Activated CD4-positive, alpha-beta memory T cell treated with anti-CD3 and anti-CD28 coated beads for 36 hours (primary cell): ENCODE measurements around the gene MAP4. TPM values are rescaled to one million over a fixed set of nuclear protein-coding genes. Genes with fewer than 3 reads are reported as not detected.
"Not testable (repeated sequence)": the region's sequence is repeated elsewhere in the genome, so short reads cannot be mapped to it uniquely, and the experiment has no call there.

Source experiments
- CTCF ChIA-PET: fragments of 350-600 bp; sonication (Branson Sonifier 250); formaldehyde crosslinking; loops from one replicate; lab custom pipeline; 2021; ENCODE audit warnings: antibody characterized with exemption, inconsistent platforms; lab: Charles Lee
- POLR2A ChIA-PET: fragments of 350-600 bp; sonication (Branson Sonifier 250); formaldehyde crosslinking; loops from one replicate; lab custom pipeline; 2021; ENCODE audit warnings: antibody characterized with exemption; lab: Charles Lee
- DNase-seq: peaks from one replicate; pipeline ENCODE4 v3.0.0-alpha.2; 2020
- H3K27ac Mint-ChIP-seq: one replicate; pipeline ENCODE4 v1.8.0; 2021; ENCODE audit warnings: mixed read lengths
- H3K27me3 Mint-ChIP-seq: one replicate; pipeline ENCODE4 v1.8.0; 2021; ENCODE audit warnings: mixed read lengths
- H3K36me3 Mint-ChIP-seq: one replicate; pipeline ENCODE4 v1.8.0; 2021; ENCODE audit warnings: mixed read lengths
- H3K4me1 Mint-ChIP-seq: one replicate; pipeline ENCODE4 v1.8.0; 2021; ENCODE audit warnings: low read depth, mixed read lengths
- H3K4me3 Mint-ChIP-seq: one replicate; pipeline ENCODE4 v1.8.0; 2021; ENCODE audit warnings: mild to moderate bottlenecking, mixed read lengths
- H3K9me3 Mint-ChIP-seq: one replicate; pipeline ENCODE4 v1.8.0; 2021; ENCODE audit warnings: mixed read lengths
- intact Hi-C: fragments of 100-400 bp; cut with micrococcal nuclease; formaldehyde crosslinking; loops from one replicate; pipeline ENCODE4 v1.15.1; 2023
- total RNA-seq, 2 experiments: library from RNA; stranded (reverse); gene quantifications; one replicate each; pipeline ENCODE4 v1.2.3, GENCODE V29; 2021

The MAP4 gene
- total RNA-seq, 2 experiments from 2014 or later = 114 to 116 TPM

DNA sequence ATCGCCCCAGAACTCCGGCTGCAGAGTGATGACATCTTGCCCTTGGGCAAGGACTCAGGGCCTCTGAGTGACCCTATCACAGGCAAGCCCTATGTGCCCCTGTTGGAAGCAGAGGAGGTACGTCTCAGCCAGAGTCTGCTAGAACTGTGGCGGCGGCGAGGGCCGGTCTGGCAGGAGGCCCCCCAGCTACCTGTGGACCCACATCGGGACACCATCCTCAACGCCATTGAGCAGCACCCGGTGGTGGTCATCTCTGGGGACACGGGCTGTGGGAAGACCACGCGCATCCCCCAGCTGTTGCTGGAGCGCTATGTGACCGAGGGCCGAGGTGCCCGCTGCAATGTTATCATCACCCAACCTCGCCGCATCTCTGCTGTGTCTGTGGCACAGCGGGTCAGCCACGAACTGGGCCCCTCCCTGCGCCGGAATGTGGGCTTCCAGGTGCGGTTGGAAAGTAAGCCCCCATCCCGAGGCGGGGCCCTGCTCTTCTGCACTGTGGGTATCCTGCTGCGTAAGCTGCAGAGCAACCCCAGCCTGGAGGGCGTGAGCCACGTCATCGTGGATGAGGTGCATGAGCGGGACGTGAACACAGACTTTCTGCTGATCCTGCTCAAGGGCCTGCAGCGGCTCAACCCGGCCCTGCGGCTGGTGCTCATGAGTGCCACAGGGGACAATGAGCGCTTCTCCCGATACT lies 169.9 kb downstream of the MAP4 start:
- Mint-ChIP-seq H3K4me1 (no peaks in the 10 kb centered on the region), H3K4me3 (no peak overlapping the region), H3K27me3 (no peaks in the 10 kb centered on the region), H3K9me3 (no peaks in the 10 kb centered on the region), H3K36me3 (peaks cover 46% of the 10 kb centered on the region), H3K27ac (no peak overlapping the region)
- no peak for DNase-seq
- intact Hi-C loops = no loop called here
- POLR2A ChIA-PET = no interaction called here
- CTCF ChIA-PET = no interaction called here

DNA sequence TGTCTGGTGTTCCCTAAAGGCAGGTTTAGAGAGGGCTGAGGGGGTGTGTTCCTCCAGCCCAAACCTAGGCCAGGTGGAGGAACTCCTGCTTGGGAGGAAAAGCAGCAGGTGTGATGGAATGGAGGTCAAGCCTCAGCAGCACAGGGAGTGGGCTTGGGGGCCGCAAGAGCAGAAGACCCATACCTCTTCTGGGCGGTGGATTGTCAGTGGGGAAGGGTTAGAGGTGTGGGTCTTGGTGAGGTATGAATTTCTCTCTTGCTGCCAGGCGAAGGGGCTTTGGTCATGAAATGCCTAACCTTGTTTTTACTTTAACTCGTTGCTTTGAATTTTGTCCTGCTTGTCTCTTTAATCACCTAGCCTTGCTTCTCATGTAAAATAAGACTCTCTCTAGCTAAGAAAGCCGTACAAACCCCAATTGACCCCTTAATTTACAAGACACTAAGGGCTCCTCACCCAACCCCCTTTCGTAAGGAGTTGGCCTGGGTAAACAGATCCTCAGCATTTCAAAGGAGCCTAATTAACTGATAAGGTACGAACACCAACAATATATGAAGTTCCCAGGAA lies 174.3 kb downstream of the MAP4 start:
- POLR2A ChIA-PET = no interaction called here
- no peaks in the 10 kb centered on the region for H3K27me3 Mint-ChIP-seq
- intact Hi-C loops = no loop called here
- H3K27ac Mint-ChIP-seq = no peak overlapping the region
- CTCF ChIA-PET = interaction anchor here (3.4 to 5.1 kb wide), 2 partner anchors 17 kb away, joined by 15 to 64 read pairs; no protein-coding TSS in a partner anchor
- no peak for DNase-seq
- H3K36me3 Mint-ChIP-seq = peaks cover 43% of the 10 kb centered on the region
- no peak overlapping the region for H3K4me3 Mint-ChIP-seq
- no peaks in the 10 kb centered on the region for H3K9me3 Mint-ChIP-seq
- H3K4me1 Mint-ChIP-seq = no peaks in the 10 kb centered on the region

DNA sequence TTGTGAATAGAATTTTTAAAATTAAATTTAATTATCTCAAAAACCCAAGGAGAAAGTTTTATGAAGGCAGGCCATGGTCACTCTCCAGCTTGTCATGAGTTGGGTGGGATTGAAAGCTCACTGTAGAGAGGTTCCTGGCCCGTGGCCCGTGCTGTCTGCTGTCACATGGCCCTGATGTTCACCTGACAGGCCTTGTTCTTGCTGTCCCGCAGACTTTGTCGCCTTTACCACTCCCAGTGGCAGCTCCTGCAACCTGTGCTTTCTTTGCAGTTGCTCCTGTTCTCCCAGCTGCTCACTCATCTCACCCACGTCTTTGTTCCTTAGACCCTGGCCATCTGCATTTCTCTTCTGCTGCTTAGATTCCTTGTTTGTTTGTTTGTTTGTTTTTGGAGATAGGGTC lies 177.7 kb downstream of the MAP4 start:
- POLR2A ChIA-PET = interaction anchor here (2.9 kb wide), 1 partner anchor 13 kb away, joined by 10 read pairs; no protein-coding TSS in a partner anchor
- Mint-ChIP-seq H3K4me1 (no peaks in the 10 kb centered on the region), H3K4me3 (no peak overlapping the region), H3K9me3 (no peaks in the 10 kb centered on the region), H3K27ac (peak overlapping the region; percentile 14), H3K27me3 (no peaks in the 10 kb centered on the region), H3K36me3 (peaks cover 37% of the 10 kb centered on the region)
- intact Hi-C loops = no loop called here
- no peak for DNase-seq
- CTCF ChIA-PET = interaction anchor here (0.7 to 5.1 kb wide), 7 partner anchors 11 to 758 kb away, joined by 3 to 64 read pairs (median 5); no protein-coding TSS in a partner anchor

- Mint-ChIP-seq H3K36me3 (peaks cover 38% of the 10 kb centered on the region), H3K27me3 (no peaks in the 10 kb centered on the region), H3K27ac (no peak overlapping the region), H3K4me3 (no peak overlapping the region), H3K4me1 (no peaks in the 10 kb centered on the region), H3K9me3 (no peaks in the 10 kb centered on the region)
- ChIA-PET CTCF (interaction anchor here (0.7 to 5.1 kb wide), 12 partner anchors 12 to 315 kb away, joined by 3 to 64 read pairs (median 4); no protein-coding TSS in a partner anchor), POLR2A (interaction anchor here (2.9 kb wide), 1 partner anchor 12 kb away, joined by 10 read pairs; no protein-coding TSS in a partner anchor)
- intact Hi-C loops = no loop called here
- DNase-seq = no peak
Observed at GRCh38 chr3:47836986-47837385, 179.2 kb downstream of the MAP4 start.

GRCh38 chr3:47829482-47829881 lies 186.7 kb downstream of the MAP4 start:
- Mint-ChIP-seq H3K36me3 (peaks cover 39% of the 10 kb centered on the region), H3K4me1 (peaks cover 29% of the 10 kb centered on the region)
- CTCF ChIA-PET = interaction anchor here (0.8 kb wide), 1 partner anchor 307 kb away, joined by 3 read pairs; no protein-coding TSS in a partner anchor
- H3K27me3 Mint-ChIP-seq, H3K27ac Mint-ChIP-seq, DNase-seq, H3K9me3 Mint-ChIP-seq, POLR2A ChIA-PET, H3K4me3 Mint-ChIP-seq: not testable (repeated sequence)
- intact Hi-C loops = loop anchor here (10.0 kb wide), 1 partner anchor 325 kb away; no protein-coding TSS in a partner anchor

GRCh38 chr3:47825590-47825989 lies 190.6 kb downstream of the MAP4 start:
- Mint-ChIP-seq H3K4me3 (peak overlapping the region; percentile 87), H3K9me3 (peaks cover 3% of the 10 kb centered on the region), H3K4me1 (peaks cover 30% of the 10 kb centered on the region), H3K27ac (peak overlapping the region; percentile 69), H3K36me3 (peaks cover 30% of the 10 kb centered on the region), H3K27me3 (no peaks in the 10 kb centered on the region)
- ChIA-PET CTCF (interaction anchor here (0.7 to 3.9 kb wide), 23 partner anchors 9 to 357 kb away, joined by 3 to 64 read pairs (median 5); partner anchors contain the start of genes DHX30 and SCAP), POLR2A (interaction anchor here (0.6 to 2.9 kb wide), 13 partner anchors 11 to 362 kb away, joined by 3 to 10 read pairs (median 4); partner anchors contain the start of genes CDC25A, DHX30 and SMARCC1)
- DNase-seq = no peak
- intact Hi-C loops = loop anchor here (1.0 to 10.0 kb wide), 3 partner anchors 23 to 329 kb away; partner anchors contain the start of gene DHX30

DNA sequence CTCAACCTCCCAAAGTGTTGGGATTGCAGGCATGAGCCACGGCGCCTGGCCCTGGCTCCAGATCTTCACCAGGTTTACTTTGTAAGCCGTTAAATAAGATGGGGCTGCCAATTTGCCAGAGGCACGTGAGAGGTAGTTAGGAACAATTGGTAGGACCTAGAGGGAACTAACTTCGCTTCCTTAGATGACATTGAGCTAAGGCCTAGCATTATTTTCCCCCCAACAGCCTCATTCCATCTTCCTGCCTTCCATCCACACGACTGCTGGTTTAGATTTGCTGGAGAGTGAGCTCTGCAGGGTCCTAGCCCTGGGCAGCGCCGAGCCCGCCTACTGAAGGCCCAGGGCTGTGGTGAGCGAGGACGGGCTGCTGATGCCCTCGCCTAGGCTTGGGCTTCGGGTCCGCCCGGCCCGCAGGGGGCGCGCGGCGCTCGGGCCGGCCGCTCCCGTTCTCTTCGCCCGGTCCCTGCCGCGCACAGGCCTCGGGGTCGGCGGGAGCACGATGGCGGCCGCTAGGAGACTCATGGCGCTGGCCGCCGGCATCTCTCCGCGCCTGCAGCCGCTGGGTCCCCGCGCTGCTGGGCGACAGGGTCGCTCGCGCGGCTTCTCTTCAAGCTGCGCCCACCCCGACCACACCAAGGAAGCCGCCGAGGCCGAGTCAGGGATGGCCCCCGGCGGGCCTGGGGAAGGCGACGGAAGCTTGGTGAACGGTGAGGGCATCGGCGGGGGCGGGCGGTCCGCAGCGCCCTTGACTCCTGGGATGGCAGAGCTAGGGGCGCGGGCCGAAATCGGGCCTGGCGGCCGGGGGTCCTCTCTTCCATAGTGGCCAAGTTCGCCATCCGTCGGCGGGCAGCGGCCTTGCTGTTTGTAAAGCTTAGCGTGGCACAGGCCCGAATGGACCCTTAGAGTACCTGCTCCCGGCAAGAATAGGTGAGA lies 191.4 kb downstream of the MAP4 start:
- peak overlapping the region; percentile 87 for H3K4me3 Mint-ChIP-seq
- H3K36me3 Mint-ChIP-seq = peaks cover 27% of the 10 kb centered on the region
- peak overlapping the region; percentile 84 for H3K27ac Mint-ChIP-seq
- H3K4me1 Mint-ChIP-seq = peaks cover 30% of the 10 kb centered on the region
- intact Hi-C loops = loop anchor here (1.0 to 10.0 kb wide), 3 partner anchors 22 to 330 kb away; partner anchors contain the start of gene DHX30
- H3K27me3 Mint-ChIP-seq = no peaks in the 10 kb centered on the region
- H3K9me3 Mint-ChIP-seq = peaks cover 3% of the 10 kb centered on the region
- ChIA-PET CTCF (interaction anchor here (0.6 to 3.9 kb wide), 26 partner anchors 9 to 358 kb away, joined by 3 to 64 read pairs (median 4); partner anchors contain the start of genes DHX30 and SCAP), POLR2A (interaction anchor here (0.6 to 2.9 kb wide), 13 partner anchors 10 to 363 kb away, joined by 3 to 10 read pairs (median 4); partner anchors contain the start of genes CDC25A, DHX30 and SMARCC1)
- peak; percentile 85 for DNase-seq

- POLR2A ChIA-PET = interaction anchor here (0.6 kb wide), 1 partner anchor 369 kb away, joined by 3 read pairs; no protein-coding TSS in a partner anchor
- Mint-ChIP-seq H3K36me3 (peaks cover 13% of the 10 kb centered on the region), H3K4me1 (peaks cover 2% of the 10 kb centered on the region), H3K4me3 (no peak overlapping the region), H3K9me3 (peaks cover 3% of the 10 kb centered on the region), H3K27me3 (no peaks in the 10 kb centered on the region), H3K27ac (no peak overlapping the region)
- intact Hi-C loops = no loop called here
- CTCF ChIA-PET = interaction anchor here (0.9 to 3.7 kb wide), 3 partner anchors 7 to 295 kb away, joined by 3 to 30 read pairs (median 8); no protein-coding TSS in a partner anchor
- DNase-seq = no peak
Observed at GRCh38 chr3:47817609-47818008, 198.6 kb downstream of the MAP4 start.

DNA sequence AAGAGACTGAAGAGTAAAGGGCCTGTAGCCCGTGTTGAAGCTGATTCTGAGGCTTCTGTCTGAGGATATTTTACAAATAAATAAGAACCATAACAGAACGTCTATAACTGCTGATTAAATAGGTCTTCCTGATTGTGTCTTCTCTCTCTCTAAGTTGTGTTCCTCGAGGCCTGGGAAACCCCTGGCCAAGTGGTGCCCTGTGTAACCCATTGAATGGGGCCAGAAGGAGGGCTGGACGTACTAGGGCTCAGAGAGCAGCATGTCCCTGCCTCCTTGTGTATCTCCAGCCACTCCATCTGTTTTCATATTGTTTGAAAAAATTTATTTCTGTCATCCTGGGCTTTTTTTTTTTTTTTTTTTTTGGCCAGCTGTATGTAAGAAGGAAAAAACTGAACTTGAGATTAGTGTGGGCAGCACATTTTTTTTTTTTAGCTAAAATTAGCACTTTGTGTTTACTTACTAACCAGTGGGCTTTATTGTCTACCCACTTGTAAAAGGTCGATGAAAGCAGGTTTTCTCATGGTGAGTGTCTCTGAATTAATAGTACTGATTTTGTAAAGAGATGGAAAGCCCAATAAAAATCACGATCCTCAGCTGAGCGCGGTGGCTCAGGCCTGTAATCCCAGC lies 202.6 kb downstream of the MAP4 start:
- CTCF ChIA-PET = interaction anchor here (0.6 to 2.1 kb wide), 2 partner anchors 24 to 182 kb away, joined by 3 to 4 read pairs; no protein-coding TSS in a partner anchor
- no peak overlapping the region for H3K27ac Mint-ChIP-seq
- intact Hi-C loops = no loop called here
- H3K36me3 Mint-ChIP-seq = peaks cover 14% of the 10 kb centered on the region
- POLR2A ChIA-PET = interaction anchor here (2.4 kb wide), 1 partner anchor 12 kb away, joined by 8 read pairs; no protein-coding TSS in a partner anchor
- no peaks in the 10 kb centered on the region for H3K9me3 Mint-ChIP-seq
- no peak for DNase-seq
- H3K4me3 Mint-ChIP-seq = no peak overlapping the region
- H3K27me3 Mint-ChIP-seq = no peaks in the 10 kb centered on the region
- peaks cover 4% of the 10 kb centered on the region for H3K4me1 Mint-ChIP-seq

DNA sequence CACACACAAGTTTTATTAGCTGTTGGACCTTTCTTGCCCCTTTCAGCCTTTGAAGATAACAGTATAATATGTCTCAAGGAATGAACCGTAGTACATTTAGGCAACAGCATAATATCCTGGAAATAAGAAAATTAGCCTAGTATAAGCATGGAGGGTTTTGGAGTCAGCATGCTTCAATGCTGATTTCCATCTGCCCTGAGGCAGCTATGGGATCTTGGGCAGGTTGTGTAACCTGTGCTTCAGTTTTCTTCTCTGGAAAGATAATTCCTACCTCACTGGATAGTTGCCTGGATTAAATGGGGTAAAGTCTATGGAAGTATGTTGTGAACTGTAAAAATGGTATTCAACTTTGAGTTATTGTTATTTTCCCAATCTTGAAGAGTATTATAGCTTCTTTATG lies 211.6 kb downstream of the MAP4 start:
- ChIA-PET CTCF (interaction anchor here (0.9 to 3.0 kb wide), 4 partner anchors 21 to 282 kb away, joined by 3 to 28 read pairs (median 6); no protein-coding TSS in a partner anchor), POLR2A (interaction anchor here (0.7 kb wide), 1 partner anchor 21 kb away, joined by 3 read pairs; no protein-coding TSS in a partner anchor)
- Mint-ChIP-seq H3K27me3 (no peaks in the 10 kb centered on the region), H3K27ac (no peak overlapping the region), H3K36me3 (no peaks in the 10 kb centered on the region), H3K9me3 (no peaks in the 10 kb centered on the region), H3K4me1 (peaks cover 21% of the 10 kb centered on the region), H3K4me3 (no peak overlapping the region)
- intact Hi-C loops = loop anchor here (5.0 kb wide), 1 partner anchor 292 kb away; the partner anchor contains the start of gene ELP6
- no peak for DNase-seq
